ENCODE data around the gene ITPR1. TPM values are rescaled to one million over a fixed set of nuclear protein-coding genes. Genes with fewer than 3 reads are reported as not detected.

The ITPR1 gene
- total RNA-seq, 1 donor from 2014 or later, result 11.2 TPM

DNA sequence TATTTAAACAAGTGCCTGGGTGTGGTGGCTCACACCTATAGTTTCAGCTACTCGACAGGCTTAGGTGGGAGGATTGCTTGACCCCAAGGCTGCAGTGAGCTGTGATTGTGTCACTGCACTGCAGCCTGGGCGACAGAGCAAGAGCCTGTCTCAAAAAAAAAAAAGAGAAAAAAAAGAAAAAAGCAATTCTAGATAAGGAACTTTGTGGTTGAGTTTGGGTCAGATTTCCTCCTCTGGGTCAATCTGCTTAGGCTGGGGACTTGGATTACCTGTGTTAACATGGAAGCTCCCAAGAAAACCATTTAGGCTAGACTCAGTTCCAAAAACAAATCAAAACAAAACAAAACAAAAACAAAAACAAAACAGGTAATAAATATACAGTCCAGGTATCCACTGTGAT, 50.0 kb downstream of the ITPR1 start:
- peaks cover 14% of the 10 kb centered on the region for H3K4me1 Mint-ChIP-seq (ENCODE audit: low read depth)
- no peak for TF ChIP-seq CTCF (IDR thresholded peaks at IDR 0.05; ENCODE audit: unreplicated experiment)
- peaks cover 11% of the 10 kb centered on the region for H3K9me3 Mint-ChIP-seq (ENCODE audit: low read depth)

GRCh38 chr3:4546346-4547178, 53.4 kb downstream of the ITPR1 start:
- Mint-ChIP-seq H3K27me3 (no peaks in the 10 kb centered on the region), H3K4me3 (ENCODE audit: low read depth) (no peak overlapping the region), H3K36me3 (ENCODE audit: insufficient read depth) (no peaks in the 10 kb centered on the region), H3K27ac (no peak overlapping the region), H3K4me1 (ENCODE audit: low read depth) (peaks cover 38% of the 10 kb centered on the region), H3K9me3 (ENCODE audit: low read depth) (peaks cover 3% of the 10 kb centered on the region)
- no peak for TF ChIP-seq CTCF (IDR thresholded peaks at IDR 0.05; ENCODE audit: unreplicated experiment)
- DNase-seq (ENCODE audit: low spot score, unreplicated experiment), result no peak

More for the DNA sequence above, 50.0 kb downstream of the ITPR1 start:
- H3K27me3 Mint-ChIP-seq, result no peaks in the 10 kb centered on the region
- H3K36me3 Mint-ChIP-seq (ENCODE audit: insufficient read depth), result no peaks in the 10 kb centered on the region
- H3K4me3 Mint-ChIP-seq (ENCODE audit: low read depth), result no peak overlapping the region
- DNase-seq (ENCODE audit: low spot score, unreplicated experiment), result no peak
- H3K27ac Mint-ChIP-seq, result peak overlapping the region; percentile 7

- Mint-ChIP-seq H3K27me3 (no peaks in the 10 kb centered on the region), H3K27ac (peak overlapping the region; percentile 60), H3K4me3 (ENCODE audit: low read depth) (no peak overlapping the region), H3K4me1 (ENCODE audit: low read depth) (peaks cover 47% of the 10 kb centered on the region), H3K9me3 (ENCODE audit: low read depth) (peaks cover 3% of the 10 kb centered on the region), H3K36me3 (ENCODE audit: insufficient read depth) (no peaks in the 10 kb centered on the region)
- DNase-seq (ENCODE audit: low spot score, unreplicated experiment), result no peak
- TF ChIP-seq CTCF (IDR thresholded peaks at IDR 0.05; ENCODE audit: unreplicated experiment), result no peak
These were observed 54.7 kb downstream of the ITPR1 start for GRCh38 chr3:4547799-4548198.

- H3K27ac Mint-ChIP-seq, result peak overlapping the region; percentile 49
- no peak overlapping the region for H3K4me3 Mint-ChIP-seq (ENCODE audit: low read depth)
- peaks cover 43% of the 10 kb centered on the region for H3K4me1 Mint-ChIP-seq (ENCODE audit: low read depth)
These were observed 55.2 kb downstream of the ITPR1 start for GRCh38 chr3:4548356-4548755.

GRCh38 chr3:4548780-4549179, 55.6 kb downstream of the ITPR1 start:
- H3K4me3 Mint-ChIP-seq (ENCODE audit: low read depth), result no peak overlapping the region
- TF ChIP-seq CTCF (IDR thresholded peaks at IDR 0.05; ENCODE audit: unreplicated experiment), result no peak
- no peaks in the 10 kb centered on the region for H3K36me3 Mint-ChIP-seq (ENCODE audit: insufficient read depth)
- no peak for DNase-seq (ENCODE audit: low spot score, unreplicated experiment)
- no peaks in the 10 kb centered on the region for H3K27me3 Mint-ChIP-seq
- H3K4me1 Mint-ChIP-seq (ENCODE audit: low read depth), result peaks cover 43% of the 10 kb centered on the region
- peak overlapping the region; percentile 38 for H3K27ac Mint-ChIP-seq
- H3K9me3 Mint-ChIP-seq (ENCODE audit: low read depth), result peaks cover 3% of the 10 kb centered on the region

More at GRCh38 chr3:4548356-4548755, 55.2 kb downstream of the ITPR1 start:
- no peaks in the 10 kb centered on the region for H3K27me3 Mint-ChIP-seq
- no peak for TF ChIP-seq CTCF (IDR thresholded peaks at IDR 0.05; ENCODE audit: unreplicated experiment)
- no peaks in the 10 kb centered on the region for H3K36me3 Mint-ChIP-seq (ENCODE audit: insufficient read depth)
- no peak for DNase-seq (ENCODE audit: low spot score, unreplicated experiment)
- H3K9me3 Mint-ChIP-seq (ENCODE audit: low read depth), result peaks cover 3% of the 10 kb centered on the region
